ENCODE data around the gene RENBP. TPM values are rescaled to one million over a fixed set of nuclear protein-coding genes. Genes with fewer than 3 reads are reported as not detected.

Gene RENBP
- total RNA-seq, 1 experiment from 2014 or later = 5.7 TPM

GRCh38 chrX:153968754-153969124, 24.3 kb upstream of the RENBP start:
- H3K4me1 ChIP-seq (ENCODE audit: insufficient read depth, low read length, poor library complexity, severe bottlenecking) = peaks cover 26% of the 10 kb centered on the region
- peak overlapping the region; percentile 21 for H3K27ac ChIP-seq (ENCODE audit: low read depth, low read length, poor library complexity, severe bottlenecking)
- POLR2A ChIA-PET (ENCODE audit: low non-redundant PET) = no interaction called here
- TF ChIP-seq CTCF (conservative IDR thresholded peaks at IDR 0.05; ENCODE audit: low read depth, low read length) (0 out of 2 replicates have a peak, but pooled peaks have one; percentile 17), EZH2 (IDR thresholded peaks at IDR 0.05; ENCODE audit: borderline replicate concordance, low read depth, low read length, poor library complexity, severe bottlenecking) (no peak)
- BruUV-seq (replicated peaks) = no TSS peak
- DNase-seq (ENCODE audit: low spot score) = peak; percentile 42
- CTCF ChIA-PET = no interaction called here
- peaks cover 5% of the 10 kb centered on the region for H3K36me3 ChIP-seq (ENCODE audit: insufficient read depth, low read length, poor library complexity, severe bottlenecking)
- H3K4me3 ChIP-seq (ENCODE audit: low read depth, low read length, poor library complexity, severe bottlenecking) = peak overlapping the region; percentile 86
- no peaks in the 10 kb centered on the region for H3K9me3 ChIP-seq (ENCODE audit: low read depth, low read length, poor library complexity, severe bottlenecking)
- intact Hi-C loops (cut with micrococcal nuclease; ENCODE audit: unreplicated experiment) = no loop called here
- H3K27me3 ChIP-seq (replicated peaks; ENCODE audit: insufficient read depth, low read depth, low read length, poor library complexity) = no peaks in the 10 kb centered on the region

GRCh38 chrX:153968255-153968654, 23.8 kb upstream of the RENBP start:
- Histone ChIP-seq H3K36me3 (ENCODE audit: insufficient read depth, low read length, poor library complexity, severe bottlenecking) (peaks cover 5% of the 10 kb centered on the region), H3K9me3 (ENCODE audit: low read depth, low read length, poor library complexity, severe bottlenecking) (no peaks in the 10 kb centered on the region), H3K27me3 (replicated peaks; ENCODE audit: insufficient read depth, low read depth, low read length, poor library complexity) (no peaks in the 10 kb centered on the region), H3K27ac (ENCODE audit: low read depth, low read length, poor library complexity, severe bottlenecking) (peak overlapping the region; percentile 21), H3K4me3 (ENCODE audit: low read depth, low read length, poor library complexity, severe bottlenecking) (peak overlapping the region; percentile 86), H3K4me1 (ENCODE audit: insufficient read depth, low read length, poor library complexity, severe bottlenecking) (peaks cover 22% of the 10 kb centered on the region)
- TF ChIP-seq CTCF (conservative IDR thresholded peaks at IDR 0.05; ENCODE audit: low read depth, low read length) = no peak
- no peak for TF ChIP-seq EZH2 (IDR thresholded peaks at IDR 0.05; ENCODE audit: borderline replicate concordance, low read depth, low read length, poor library complexity, severe bottlenecking)
- BruUV-seq (replicated peaks) = no TSS peak
- CTCF ChIA-PET = interaction anchor here (0.8 kb wide), 1 partner anchor 21 kb away, joined by 3 read pairs; no protein-coding TSS in a partner anchor
- intact Hi-C loops (cut with micrococcal nuclease; ENCODE audit: unreplicated experiment) = no loop called here
- POLR2A ChIA-PET (ENCODE audit: low non-redundant PET) = no interaction called here
- no peak for DNase-seq (ENCODE audit: low spot score)

GRCh38 chrX:153967536-153968224, 23.2 kb upstream of the RENBP start:
- no peak for DNase-seq (ENCODE audit: low spot score)
- Histone ChIP-seq H3K4me3 (ENCODE audit: low read depth, low read length, poor library complexity, severe bottlenecking) (peak overlapping the region; percentile 86), H3K27me3 (replicated peaks; ENCODE audit: insufficient read depth, low read depth, low read length, poor library complexity) (no peaks in the 10 kb centered on the region), H3K36me3 (ENCODE audit: insufficient read depth, low read length, poor library complexity, severe bottlenecking) (peaks cover 10% of the 10 kb centered on the region), H3K27ac (ENCODE audit: low read depth, low read length, poor library complexity, severe bottlenecking) (peak overlapping the region; percentile 19), H3K4me1 (ENCODE audit: insufficient read depth, low read length, poor library complexity, severe bottlenecking) (peaks cover 19% of the 10 kb centered on the region), H3K9me3 (ENCODE audit: low read depth, low read length, poor library complexity, severe bottlenecking) (no peaks in the 10 kb centered on the region)
- BruUV-seq (replicated peaks) = TSS peak; percentile 4
- CTCF ChIA-PET = interaction anchor here (0.5 to 0.8 kb wide), 2 partner anchors 21 to 22 kb away, joined by 3 to 7 read pairs; no protein-coding TSS in a partner anchor
- TF ChIP-seq CTCF (conservative IDR thresholded peaks at IDR 0.05; ENCODE audit: low read depth, low read length) (no peak), EZH2 (IDR thresholded peaks at IDR 0.05; ENCODE audit: borderline replicate concordance, low read depth, low read length, poor library complexity, severe bottlenecking) (no peak)
- intact Hi-C loops (cut with micrococcal nuclease; ENCODE audit: unreplicated experiment) = no loop called here
- POLR2A ChIA-PET (ENCODE audit: low non-redundant PET) = interaction anchor here (0.6 to 1.2 kb wide), 2 partner anchors 17 to 148 kb away, joined by 3 to 8 read pairs; no protein-coding TSS in a partner anchor

All from A673 (cell line).